ENCODE data around the gene GSTA3.

GSTA3 gene

GRCh38 chr6:52849137-52849536 lies 60.4 kb downstream of the GSTA3 start:
- DNase-seq: no peak
